ENCODE data around the gene A1BG.
"Not testable (repeated sequence)": the region's sequence is repeated elsewhere in the genome, so short reads cannot be mapped to it uniquely, and the experiment has no call there.

A1BG gene

DNA sequence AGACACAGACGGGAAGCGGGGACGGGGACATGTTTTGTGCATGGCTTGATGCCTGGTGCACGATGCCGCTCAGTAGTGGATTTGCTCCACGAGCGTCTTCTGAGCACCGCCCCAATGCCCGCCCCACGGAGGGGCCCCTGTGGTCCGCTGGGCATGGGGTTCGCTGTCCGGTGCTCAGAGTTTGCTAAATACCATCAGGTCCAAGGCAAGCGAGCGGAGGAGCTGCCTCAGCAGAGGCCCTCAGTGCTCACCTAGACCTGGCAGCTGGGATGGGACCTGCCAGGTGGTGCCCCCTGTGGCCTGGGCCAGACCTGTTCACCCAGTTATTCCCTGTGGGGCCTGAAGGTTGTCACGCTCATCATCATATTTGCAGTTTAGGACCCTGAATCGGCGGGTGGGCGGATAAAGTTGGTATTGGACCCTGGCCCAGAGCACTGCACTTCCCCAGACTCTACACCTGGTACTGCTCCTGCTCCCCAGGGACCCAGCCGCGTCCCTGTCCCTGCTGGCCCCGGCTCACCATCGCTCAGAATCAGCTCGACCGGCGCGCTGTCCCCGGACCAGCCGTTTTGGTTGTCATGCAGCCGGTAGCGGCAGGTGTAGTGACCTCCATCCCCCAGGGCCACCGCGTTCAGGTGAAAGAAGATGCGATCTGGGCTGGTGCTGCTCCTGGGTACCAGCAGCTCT is 2.3 kb downstream of the A1BG start:
- no peak for TF ChIP-seq CTCF (IDR thresholded peaks at IDR 0.05; ENCODE audit: low read depth, low read length, missing control alignments)
- no peak overlapping the region for H3K4me3 ChIP-seq (ENCODE audit: low read depth, low read length)

DNA sequence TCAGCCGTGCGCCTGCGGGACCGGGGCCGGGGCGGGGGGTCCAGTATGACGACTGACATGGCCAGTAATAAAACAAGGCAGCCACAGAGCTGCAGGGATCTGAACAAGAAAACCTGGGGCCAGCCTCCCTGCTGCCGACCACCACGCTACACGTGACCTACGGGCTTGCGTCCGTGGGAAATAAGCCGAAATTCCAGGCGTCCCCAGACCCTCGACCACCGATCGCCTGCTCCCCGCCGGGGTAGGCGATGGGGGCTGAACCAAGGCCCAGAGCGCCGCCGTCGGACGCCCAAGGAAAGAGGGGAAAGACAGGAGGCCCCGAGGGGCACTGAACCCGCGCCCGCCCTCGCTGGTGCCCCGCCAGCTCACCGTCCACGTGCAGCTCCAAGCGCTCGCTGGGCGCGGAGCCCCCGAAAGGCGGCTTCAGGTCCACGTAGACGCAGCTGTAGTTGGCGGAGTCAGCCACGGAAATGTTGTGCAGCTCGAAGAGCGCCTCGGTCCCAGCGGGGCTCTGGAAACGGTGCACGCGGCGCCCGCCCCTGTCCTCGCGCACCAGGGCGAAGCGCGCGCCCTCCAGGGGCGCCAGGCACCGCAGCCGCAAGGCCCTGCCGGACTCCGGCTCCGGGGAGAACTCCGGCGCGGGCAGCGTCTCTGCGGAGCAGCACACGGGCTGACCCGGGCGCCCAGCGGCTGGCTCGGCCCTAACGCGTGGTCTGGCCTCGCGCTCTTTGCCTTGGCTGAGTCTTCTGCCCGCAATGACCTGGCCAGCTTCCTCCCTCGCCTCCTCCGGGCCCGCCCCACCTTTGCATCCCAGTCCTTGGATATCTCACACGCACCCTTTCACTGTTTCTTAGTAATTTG is 3.1 kb downstream of the A1BG start:
- no peak for DNase-seq (ENCODE audit: low read depth)
- no peak overlapping the region for H3K4me3 ChIP-seq (ENCODE audit: low read depth, low read length)
- TF ChIP-seq CTCF (IDR thresholded peaks at IDR 0.05; ENCODE audit: low read depth, low read length, missing control alignments): no peak

More for the DNA sequence above, 2.3 kb downstream of the A1BG start:
- DNase-seq (ENCODE audit: low read depth): no peak

- H3K4me3 ChIP-seq (ENCODE audit: low read depth, low read length): no peak overlapping the region
- no peak for DNase-seq (ENCODE audit: low read depth)
- TF ChIP-seq CTCF (IDR thresholded peaks at IDR 0.05; ENCODE audit: low read depth, low read length, missing control alignments): no peak
Observed at GRCh38 chr19:58349590-58349989, 3.7 kb downstream of the A1BG start.

GRCh38 chr19:58348080-58348479 is 5.2 kb downstream of the A1BG start:
- DNase-seq (ENCODE audit: low read depth): not testable (repeated sequence)
- peak overlapping the region; percentile 77 for H3K4me3 ChIP-seq (ENCODE audit: low read depth, low read length)

DNA sequence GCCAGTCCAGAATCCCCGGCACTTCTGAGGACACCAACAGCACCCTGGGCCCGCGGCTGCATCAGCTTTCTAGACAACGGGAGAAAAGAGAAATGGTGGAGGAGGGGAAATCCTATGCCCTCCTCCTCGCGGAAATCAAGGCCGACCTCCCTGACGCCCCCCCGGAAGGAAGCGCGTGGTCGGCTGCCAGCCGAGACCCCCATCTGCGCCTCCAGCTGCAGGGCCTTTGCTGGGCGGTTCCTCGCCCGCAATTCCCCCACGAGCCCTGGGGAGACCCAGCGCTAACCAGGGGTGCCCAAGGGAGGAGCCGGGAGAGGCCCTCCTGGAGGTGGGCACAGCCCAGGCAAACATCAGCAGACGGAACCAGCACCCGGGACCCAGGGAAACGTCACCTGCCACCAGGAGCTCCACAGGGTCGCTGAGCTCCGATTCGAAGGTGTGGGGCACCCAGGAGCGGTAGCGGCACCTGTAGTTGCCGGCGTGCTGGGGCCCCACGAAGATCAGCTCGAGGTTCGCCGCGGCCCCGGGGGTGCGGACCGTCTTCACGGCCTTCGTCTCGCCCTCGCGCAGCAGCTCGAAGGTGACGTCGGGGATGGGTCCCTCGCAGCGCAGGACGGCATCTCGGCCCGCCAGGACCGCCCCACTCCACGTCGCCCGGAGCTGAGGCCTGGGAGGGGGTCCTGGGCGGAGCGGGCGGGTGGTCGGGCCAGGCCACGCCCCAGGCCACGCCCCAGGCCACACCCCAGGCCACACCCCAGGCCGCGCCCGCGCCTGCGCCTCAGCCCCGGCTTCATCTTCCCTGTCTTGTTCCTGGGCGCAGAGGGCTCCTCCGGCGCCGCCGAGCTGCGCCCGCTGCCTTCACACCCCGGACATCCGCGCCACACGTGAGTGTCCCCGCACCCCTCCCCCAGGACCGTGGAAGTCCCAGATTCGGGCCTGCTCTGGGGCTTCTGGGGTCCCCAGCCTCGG is 6.0 kb downstream of the A1BG start:
- peak; percentile 33 for DNase-seq (ENCODE audit: low read depth)
- TF ChIP-seq CTCF (IDR thresholded peaks at IDR 0.05; ENCODE audit: low read depth, low read length, missing control alignments): no peak
- peak overlapping the region; percentile 77 for H3K4me3 ChIP-seq (ENCODE audit: low read depth, low read length)

DNA sequence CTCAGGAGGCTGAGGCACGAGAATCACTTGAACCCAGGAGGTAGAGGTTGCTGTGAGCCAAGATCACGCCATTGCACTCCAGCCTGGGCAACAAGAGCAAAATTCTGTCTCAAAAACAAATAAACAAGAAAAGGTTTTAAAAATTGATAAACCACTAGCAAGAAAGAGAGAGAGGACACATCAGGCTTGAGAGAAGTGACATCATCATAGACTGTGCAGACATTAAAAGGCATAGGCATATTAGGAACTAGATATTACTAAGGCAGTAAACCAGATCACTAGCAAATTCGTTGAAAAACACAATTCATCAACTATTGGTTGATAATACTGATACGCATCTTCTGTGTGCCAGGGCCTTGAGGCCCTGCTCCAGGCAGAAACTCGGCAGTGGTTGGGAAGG is 7.7 kb downstream of the A1BG start:
- no peak overlapping the region for H3K4me3 ChIP-seq (ENCODE audit: low read depth, low read length)
- DNase-seq (ENCODE audit: low read depth): no peak
- no peak for TF ChIP-seq CTCF (IDR thresholded peaks at IDR 0.05; ENCODE audit: low read depth, low read length, missing control alignments)
